Ishikawa (cell line): Measurements from ENCODE around the gene LYRM4.

ENCODE experiments used
- CREB1 ChIP-seq: IDR thresholded peaks from 2 replicates; pipeline ENCODE4 v1.6.1; 2012; ENCODE audit warnings: low read depth
- MAX ChIP-seq: IDR thresholded peaks from 2 replicates; pipeline ENCODE4 v1.6.1; 2012
- NFIC ChIP-seq: IDR thresholded peaks from 2 replicates; pipeline ENCODE4 v1.6.1; 2012
- RAD21 ChIP-seq: IDR thresholded peaks from 2 replicates; pipeline ENCODE4 v1.6.1; 2012; ENCODE audit warnings: low read depth
- REST ChIP-seq: IDR thresholded peaks from 2 replicates; pipeline ENCODE4 v1.6.1; 2012; ENCODE audit warnings: low read depth, mild to moderate bottlenecking
- TAF1 ChIP-seq: IDR thresholded peaks from 2 replicates; pipeline ENCODE4 v1.6.1; 2012; ENCODE audit warnings: low read depth, mild to moderate bottlenecking
- TEAD4 ChIP-seq: IDR thresholded peaks from 2 replicates; pipeline ENCODE4 v1.6.1; 2012
- YY1 ChIP-seq: IDR thresholded peaks from 2 replicates; pipeline ENCODE4 v1.6.1; 2012; ENCODE audit warnings: low read depth

GRCh38 chr6:5110246-5110645 lies 150.5 kb downstream of the LYRM4 start:
- TF ChIP-seq YY1 = no peak
- TF ChIP-seq NFIC = no peak
- TF ChIP-seq TEAD4 = no peak
- TF ChIP-seq TAF1 = no peak
- no peak for TF ChIP-seq REST
- no peak for TF ChIP-seq MAX
- TF ChIP-seq CREB1 = no peak
- TF ChIP-seq RAD21 = no peak
